ENCODE data around the gene CPT1A.

Gene CPT1A

DNA sequence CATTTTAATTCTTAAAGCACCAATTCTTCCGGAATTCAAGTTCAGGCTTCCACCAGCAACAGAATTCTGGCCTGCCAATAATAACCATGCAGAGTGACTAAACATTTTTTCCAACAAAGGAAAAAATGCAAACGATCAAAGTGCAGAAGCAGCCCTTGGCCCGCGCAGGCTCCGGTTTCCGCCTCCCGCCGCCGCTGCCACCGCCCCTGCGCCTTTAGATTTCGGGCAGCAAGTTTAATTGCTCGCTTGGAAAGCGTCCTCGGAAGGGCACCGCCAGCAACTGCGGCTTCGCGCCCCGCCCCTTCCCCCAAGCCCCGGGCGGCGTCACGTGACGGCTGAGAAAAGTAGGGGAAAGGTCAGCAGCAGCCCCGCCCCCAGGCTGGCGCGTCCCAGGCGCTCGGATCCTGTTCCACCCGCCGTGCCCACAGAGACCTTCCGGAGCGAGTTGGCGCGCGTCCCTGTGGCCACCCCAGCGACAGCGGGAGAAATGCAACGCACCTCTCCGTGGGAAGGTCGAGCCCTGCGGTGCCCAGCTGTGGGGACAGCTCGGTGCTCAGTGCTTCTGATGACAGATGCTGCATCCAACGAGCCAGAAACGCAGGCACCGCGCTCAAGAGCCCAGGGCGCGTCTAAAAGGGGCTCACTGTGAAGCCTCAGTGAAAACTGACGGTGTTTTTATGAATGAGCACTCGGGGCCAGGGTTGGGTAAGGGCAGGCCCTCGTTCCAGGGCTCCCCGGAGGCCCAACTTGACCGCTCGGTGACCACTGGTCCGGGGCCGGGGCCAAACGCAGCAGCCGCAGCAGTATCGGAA is 2.5 kb downstream of the CPT1A start:
- TF ChIP-seq, protein P1, sequence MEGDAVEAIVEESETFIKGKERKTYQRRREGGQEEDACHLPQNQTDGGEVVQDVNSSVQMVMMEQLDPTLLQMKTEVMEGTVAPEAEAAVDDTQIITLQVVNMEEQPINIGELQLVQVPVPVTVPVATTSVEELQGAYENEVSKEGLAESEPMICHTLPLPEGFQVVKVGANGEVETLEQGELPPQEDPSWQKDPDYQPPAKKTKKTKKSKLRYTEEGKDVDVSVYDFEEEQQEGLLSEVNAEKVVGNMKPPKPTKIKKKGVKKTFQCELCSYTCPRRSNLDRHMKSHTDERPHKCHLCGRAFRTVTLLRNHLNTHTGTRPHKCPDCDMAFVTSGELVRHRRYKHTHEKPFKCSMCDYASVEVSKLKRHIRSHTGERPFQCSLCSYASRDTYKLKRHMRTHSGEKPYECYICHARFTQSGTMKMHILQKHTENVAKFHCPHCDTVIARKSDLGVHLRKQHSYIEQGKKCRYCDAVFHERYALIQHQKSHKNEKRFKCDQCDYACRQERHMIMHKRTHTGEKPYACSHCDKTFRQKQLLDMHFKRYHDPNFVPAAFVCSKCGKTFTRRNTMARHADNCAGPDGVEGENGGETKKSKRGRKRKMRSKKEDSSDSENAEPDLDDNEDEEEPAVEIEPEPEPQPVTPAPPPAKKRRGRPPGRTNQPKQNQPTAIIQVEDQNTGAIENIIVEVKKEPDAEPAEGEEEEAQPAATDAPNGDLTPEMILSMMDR (IDR thresholded peaks at IDR 0.05; ENCODE audit: low read depth, low read length), result no peak

DNA sequence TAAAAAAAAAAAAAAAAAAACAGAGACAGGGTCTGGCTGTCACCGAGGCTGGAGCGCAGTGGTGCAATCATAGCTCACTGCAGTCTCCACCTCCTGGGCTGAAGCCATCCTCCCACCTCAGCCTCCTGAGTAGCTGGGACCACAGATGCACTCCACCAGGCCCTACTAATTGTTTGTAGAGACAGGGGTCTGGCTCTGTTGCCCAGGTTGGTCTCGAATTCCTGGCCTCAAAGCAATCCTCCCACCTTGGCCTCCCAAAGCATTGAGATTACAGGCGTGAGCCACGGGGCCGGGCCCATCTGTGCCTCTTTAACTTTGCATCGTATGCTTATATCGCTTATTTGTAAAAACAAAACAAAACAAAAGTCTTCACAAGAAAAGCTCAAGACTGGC is 3.1 kb downstream of the CPT1A start:
- TF ChIP-seq, protein P1 (IDR thresholded peaks at IDR 0.05; ENCODE audit: low read depth, low read length), result no peak
- peak overlapping the region; percentile 42 to 76 for H3K4me3 ChIP-seq (replicated peaks in 1 of 2; ENCODE audit: low read depth in 2 of 2, low read length in 2 of 2)
- peak; percentile 27 to 43 for DNase-seq (ENCODE audit: low read depth in 2 of 2)

More for the DNA sequence above, 2.5 kb downstream of the CPT1A start:
- peak; percentile 89 to 96 for DNase-seq (ENCODE audit: low read depth in 2 of 2)
- H3K4me3 ChIP-seq (replicated peaks in 1 of 2; ENCODE audit: low read depth in 2 of 2, low read length in 2 of 2), result peak overlapping the region; percentile 42 to 76

DNA sequence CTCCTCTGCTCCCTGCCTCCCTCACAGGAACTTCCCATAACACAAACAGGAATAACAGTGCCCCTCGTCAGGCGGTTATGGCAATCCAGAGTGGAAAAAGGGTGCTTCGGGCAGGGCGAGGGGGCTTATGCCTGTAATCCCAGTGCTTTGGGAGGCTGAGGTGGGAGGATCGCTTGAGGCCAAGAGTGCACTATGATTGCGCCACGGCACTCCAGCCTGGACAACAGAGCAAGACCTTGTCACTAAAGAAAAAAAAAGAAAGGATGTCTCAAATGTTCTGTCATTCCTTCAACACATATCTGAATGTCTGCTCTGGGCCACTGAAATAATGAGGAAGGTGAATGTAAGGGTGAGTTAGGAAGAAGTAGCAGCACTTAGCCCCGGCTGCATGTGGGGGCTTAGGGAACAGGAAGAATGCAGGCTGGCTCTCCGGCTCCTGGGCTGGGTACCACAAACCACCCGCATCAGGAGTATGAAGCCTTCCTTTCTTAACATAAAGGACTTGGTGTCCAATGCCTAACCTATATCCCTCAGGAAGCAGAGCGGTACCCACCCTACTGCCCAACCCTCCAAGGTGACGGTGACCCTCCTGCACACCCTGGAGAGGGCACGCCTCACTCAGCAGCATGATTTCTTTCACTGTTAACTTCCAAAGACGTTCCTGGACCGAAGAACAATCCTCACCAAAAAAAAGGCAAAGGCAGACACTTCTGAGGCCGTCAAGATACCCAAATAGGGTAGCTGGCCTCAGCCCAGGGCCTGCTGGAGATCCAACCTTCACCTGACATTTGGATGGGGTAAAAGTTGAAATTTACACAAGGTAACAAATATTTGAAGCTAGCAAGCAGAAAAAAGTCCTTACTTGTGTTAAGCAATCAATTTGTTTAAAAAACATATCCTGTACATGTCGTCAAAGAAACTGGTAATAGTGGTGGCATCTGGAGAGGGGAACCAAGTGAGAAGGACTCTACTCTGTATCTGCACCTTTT is 3.8 kb downstream of the CPT1A start:
- no peak for DNase-seq (ENCODE audit: low read depth in 2 of 2)
- H3K4me3 ChIP-seq (replicated peaks in 1 of 2; ENCODE audit: low read depth in 2 of 2, low read length in 2 of 2), result no peak overlapping the region
- TF ChIP-seq, protein P1 (IDR thresholded peaks at IDR 0.05; ENCODE audit: low read depth, low read length), result no peak

DNA sequence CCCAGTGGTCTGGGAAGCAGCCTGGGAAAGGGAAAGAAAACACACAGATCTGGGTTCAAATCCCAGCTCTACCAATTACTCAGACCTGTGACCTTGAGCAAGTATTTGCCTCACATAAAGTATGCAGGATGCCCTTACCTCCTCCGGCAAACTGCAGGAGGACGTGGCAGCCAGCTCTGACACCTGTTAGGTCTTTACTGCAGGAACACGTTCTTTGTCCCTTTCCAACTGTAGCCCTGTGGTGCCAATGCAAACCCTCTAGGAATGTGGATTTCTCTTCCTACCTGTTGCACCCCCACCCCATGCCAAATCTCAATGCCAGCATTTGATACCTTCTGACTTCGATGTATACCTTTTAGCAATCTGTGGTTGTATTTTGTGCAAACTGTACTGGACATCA is 6.0 kb downstream of the CPT1A start:
- no peak for DNase-seq (ENCODE audit: low read depth in 2 of 2)
- H3K4me3 ChIP-seq (replicated peaks in 1 of 2; ENCODE audit: low read depth in 2 of 2, low read length in 2 of 2), result no peak overlapping the region
- TF ChIP-seq, protein P1 (IDR thresholded peaks at IDR 0.05; ENCODE audit: low read depth, low read length), result no peak

DNA sequence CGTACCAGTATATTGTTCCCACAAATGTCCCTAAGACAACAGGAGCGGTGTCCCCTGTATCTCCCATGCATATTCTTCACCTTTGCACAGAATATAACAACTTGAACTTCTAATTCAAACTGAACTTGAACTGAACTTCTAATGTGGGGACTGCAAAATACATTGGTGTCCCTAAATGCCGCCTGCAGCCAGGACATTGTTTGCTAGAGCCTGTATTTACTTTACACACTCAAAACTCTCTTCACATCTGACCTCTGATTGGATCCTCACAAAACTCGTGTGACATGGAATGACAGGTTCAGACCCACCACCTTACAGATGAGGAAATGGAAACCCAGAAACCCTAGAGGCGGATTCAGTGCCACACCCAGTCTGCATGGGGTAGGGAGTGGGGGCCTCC is 6.4 kb downstream of the CPT1A start:
- TF ChIP-seq, protein P1 (IDR thresholded peaks at IDR 0.05; ENCODE audit: low read depth, low read length), result no peak
- H3K4me3 ChIP-seq (replicated peaks in 1 of 2; ENCODE audit: low read depth in 2 of 2, low read length in 2 of 2), result no peak overlapping the region
- no peak for DNase-seq (ENCODE audit: low read depth in 2 of 2)

DNA sequence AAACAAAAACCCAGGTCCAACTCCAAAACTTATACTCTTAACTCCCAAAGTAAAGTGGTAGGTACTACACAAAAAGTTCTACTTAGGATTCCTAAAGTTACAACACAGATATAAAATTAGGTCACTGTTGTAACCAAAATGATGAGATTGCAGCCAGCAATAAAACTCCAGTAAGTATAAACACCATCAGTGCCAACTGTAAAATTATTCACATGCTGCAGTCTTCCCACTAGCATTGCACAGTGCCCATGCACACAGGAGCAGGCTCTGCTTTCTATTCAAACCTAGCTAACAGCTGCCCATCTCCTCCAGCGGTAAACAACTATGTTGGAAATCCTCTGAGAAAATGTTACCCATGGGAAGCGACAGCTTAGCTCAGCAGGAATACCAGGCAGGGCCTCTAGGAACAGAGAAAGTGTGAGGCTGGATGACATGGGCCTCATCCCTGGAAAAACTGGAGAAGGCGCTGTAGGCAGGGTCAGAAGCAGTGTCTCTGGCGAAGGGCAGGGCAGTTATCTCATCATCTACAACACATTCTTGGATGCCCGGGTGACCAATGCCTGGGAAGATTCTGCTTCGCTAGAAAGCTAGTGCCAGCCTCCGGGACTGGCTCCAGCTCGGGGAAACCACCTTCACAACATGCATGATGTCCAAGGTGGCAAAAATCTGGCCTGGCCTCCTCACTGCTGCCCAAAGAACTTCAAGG is 9.1 kb downstream of the CPT1A start:
- DNase-seq (ENCODE audit: low read depth in 2 of 2), result no peak
- TF ChIP-seq, protein P1 (IDR thresholded peaks at IDR 0.05; ENCODE audit: low read depth, low read length), result no peak
- no peak overlapping the region for H3K4me3 ChIP-seq (replicated peaks in 1 of 2; ENCODE audit: low read depth in 2 of 2, low read length in 2 of 2)
